ENCODE results near the gene EP300.
A peak's percentile ranks its signal among the peaks of the same experiment; 100 is the strongest.

The EP300 gene

GRCh38 chr22:41074941-41075710 is 17.3 kb upstream of the EP300 start:
- no peak for DNase-seq (ENCODE audit: extremely low read depth, low read depth)
- no peak for TF ChIP-seq CTCF (IDR thresholded peaks at IDR 0.05; ENCODE audit: low read depth, low read length)

- DNase-seq (ENCODE audit: extremely low read depth, low read depth) = no peak
- TF ChIP-seq CTCF (IDR thresholded peaks at IDR 0.05; ENCODE audit: low read depth, low read length) = no peak
Measured at GRCh38 chr22:41075946-41076345, 16.4 kb upstream of the EP300 start.

GRCh38 chr22:41076857-41077256 is 15.5 kb upstream of the EP300 start:
- TF ChIP-seq CTCF (IDR thresholded peaks at IDR 0.05; ENCODE audit: low read depth, low read length) = no peak
- DNase-seq (ENCODE audit: extremely low read depth, low read depth) = no peak

- no peak for DNase-seq (ENCODE audit: extremely low read depth, low read depth)
- no peak for TF ChIP-seq CTCF (IDR thresholded peaks at IDR 0.05; ENCODE audit: low read depth, low read length)
Measured at GRCh38 chr22:41078931-41079330, 13.5 kb upstream of the EP300 start.

- DNase-seq (ENCODE audit: extremely low read depth, low read depth) = no peak
- no peak for TF ChIP-seq CTCF (IDR thresholded peaks at IDR 0.05; ENCODE audit: low read depth, low read length)
Measured at GRCh38 chr22:41085842-41086241, 6.5 kb upstream of the EP300 start.

- no peak for TF ChIP-seq CTCF (IDR thresholded peaks at IDR 0.05; ENCODE audit: low read depth, low read length)
- peak; percentile 98 for DNase-seq (ENCODE audit: extremely low read depth, low read depth)
Measured at GRCh38 chr22:41091132-41092022, 1.0 kb upstream of the EP300 start.

- no peak for DNase-seq (ENCODE audit: extremely low read depth, low read depth)
Measured at GRCh38 chr22:41092847-41093411, 537 bp downstream of the EP300 start.

More at GRCh38 chr22:41092847-41093411, 537 bp downstream of the EP300 start:
- no peak for TF ChIP-seq CTCF (IDR thresholded peaks at IDR 0.05; ENCODE audit: low read depth, low read length)

All from AG09319 (cell line).